IMR-90 (cell line): ENCODE data around the gene WNK1. TPM values are rescaled to one million over a fixed set of nuclear protein-coding genes. Genes with fewer than 3 reads are reported as not detected.

Source experiments
- ATAC-seq: fragments of 200-7000 bp; cut with Tn5 transposase; 2 replicates; pipeline ENCODE4 v1.9.1; 2020; ENCODE audit warnings: low read depth, mild to moderate bottlenecking, moderate library complexity
- BruUV-seq: library from RNA; stranded (reverse); fragments of 400-500 nt; replicated peaks from 2 replicates; lab custom pipeline; 2021; lab: Mats Ljungman, UMichigan
- CTCF ChIA-PET: fragments of 300-600 bp; formaldehyde crosslinking; extraction: SDS; loops from one replicate; lab custom pipeline; 2021; ENCODE audit warnings: antibody characterized with exemption; lab: Yijun Ruan, JAX
- POLR2A ChIA-PET: fragments of 300-600 bp; sonication (Branson Sonifier 250); formaldehyde crosslinking; loops from one replicate; lab custom pipeline; 2022; ENCODE audit warnings: antibody characterized with exemption; ENCODE audit not compliant: unreplicated experiment; lab: Charles Lee
- DNase-seq: peaks from one replicate; pipeline ENCODE4 v3.0.0; 2013
- H2AFZ ChIP-seq: replicated peaks from 2 replicates; pipeline ENCODE3; 2013; ENCODE audit warnings: low read length, mild to moderate bottlenecking; ENCODE audit not compliant: poor library complexity
- H2AK5ac ChIP-seq: 2 replicates; pipeline ENCODE4 v1.6.1; 2013; ENCODE audit warnings: low read depth, low read length, inconsistent platforms
- H2AK9ac ChIP-seq: replicated peaks from 2 replicates; pipeline ENCODE3; 2013; ENCODE audit warnings: mild to moderate bottlenecking, low read depth, low read length, moderate library complexity; ENCODE audit not compliant: poor library complexity
- H2BK120ac ChIP-seq: 2 replicates; pipeline ENCODE4 v1.6.1; 2013; ENCODE audit warnings: low read depth, low read length, inconsistent platforms
- H2BK15ac ChIP-seq: 3 replicates; pipeline ENCODE4 v1.6.1; 2013; ENCODE audit warnings: low read depth, low read length, inconsistent platforms
- H2BK20ac ChIP-seq: 2 replicates; pipeline ENCODE4 v1.6.1; 2013; ENCODE audit warnings: low read depth, mild to moderate bottlenecking, inconsistent platforms, low read length, moderate library complexity
- H2BK5ac ChIP-seq: 2 replicates; pipeline ENCODE4 v1.6.1; 2013; ENCODE audit warnings: mild to moderate bottlenecking, low read depth, low read length, inconsistent platforms; ENCODE audit not compliant: poor library complexity, severe bottlenecking
- H3K14ac ChIP-seq: replicated peaks from 2 replicates; pipeline ENCODE4 v1.6.1; 2013; ENCODE audit warnings: low read depth, low read length, inconsistent platforms
- H3K18ac ChIP-seq: 2 replicates; pipeline ENCODE4 v1.6.1; 2013; ENCODE audit warnings: low read depth, low read length, control low read depth
- H3K23ac ChIP-seq: 2 replicates; pipeline ENCODE4 v1.6.1; 2013; ENCODE audit warnings: low read depth, low read length, inconsistent platforms
- H3K27ac ChIP-seq: 2 replicates; pipeline ENCODE4 v1.5.1; 2013; ENCODE audit warnings: mild to moderate bottlenecking, control low read depth, low read length; ENCODE audit not compliant: insufficient read depth
- H3K27me3 ChIP-seq: 2 replicates; pipeline ENCODE4 v1.6.1; 2013; ENCODE audit warnings: low read length; ENCODE audit not compliant: control insufficient read depth, insufficient read depth
- H3K36me3 ChIP-seq: 2 replicates; pipeline ENCODE4 v1.6.1; 2013; ENCODE audit warnings: low read length, mixed read lengths; ENCODE audit not compliant: control insufficient read depth, insufficient read depth
- H3K4ac ChIP-seq: 2 replicates; pipeline ENCODE4 v1.6.1; 2013; ENCODE audit warnings: low read depth, low read length, inconsistent platforms
- H3K4me1 ChIP-seq: 2 replicates; pipeline ENCODE4 v1.6.1; 2013; ENCODE audit warnings: low read length, mixed read lengths; ENCODE audit not compliant: control insufficient read depth, insufficient read depth
- H3K4me2 ChIP-seq: 2 replicates; pipeline ENCODE4 v1.6.1; 2013; ENCODE audit warnings: low read depth, mild to moderate bottlenecking, control low read depth, low read length, moderate library complexity
- H3K4me3 ChIP-seq: 2 replicates; pipeline ENCODE4 v1.5.1; 2013; ENCODE audit warnings: low read depth, mild to moderate bottlenecking, control low read depth, low read length, moderate library complexity; ENCODE audit not compliant: insufficient read depth
- H3K56ac ChIP-seq: 2 replicates; pipeline ENCODE4 v1.6.1; 2013; ENCODE audit warnings: low read length, inconsistent platforms; ENCODE audit not compliant: insufficient read depth; ENCODE audit errors: extremely low read depth
- H3K79me1 ChIP-seq, 2 experiments: 2 replicates each; pipeline ENCODE4 v1.6.1; 2013; ENCODE audit warnings: low read length in 2 of 2, inconsistent platforms in 1 of 2, low read depth in 1 of 2
- H3K9ac ChIP-seq: 2 replicates; pipeline ENCODE4 v1.6.1; 2013; ENCODE audit warnings: low read depth, low read length, control low read depth
- H3K9me1 ChIP-seq: 2 replicates; pipeline ENCODE4 v1.6.1; 2013; ENCODE audit warnings: low read length, inconsistent platforms; ENCODE audit not compliant: insufficient read depth
- H3K9me3 ChIP-seq: 2 replicates; pipeline ENCODE4 v1.6.1; 2013; ENCODE audit warnings: low read length; ENCODE audit not compliant: control insufficient read depth, insufficient read depth
- H4K20me1 ChIP-seq: 2 replicates; pipeline ENCODE4 v1.6.1; 2013; ENCODE audit warnings: low read length, inconsistent platforms; ENCODE audit not compliant: insufficient read depth
- H4K5ac ChIP-seq: 2 replicates; pipeline ENCODE4 v1.6.1; 2013; ENCODE audit warnings: mild to moderate bottlenecking, low read depth, low read length, control low read depth
- H4K8ac ChIP-seq, 2 experiments: 2 replicates each; pipeline ENCODE4 v1.6.1; 2013; ENCODE audit warnings: low read depth in 2 of 2, low read length in 2 of 2, control low read depth in 1 of 2, inconsistent platforms in 1 of 2
- H4K91ac ChIP-seq: 2 replicates; pipeline ENCODE4 v1.6.1; 2013; ENCODE audit warnings: low read depth, low read length, inconsistent platforms; ENCODE audit not compliant: insufficient read depth
- CEBPB ChIP-seq: IDR thresholded peaks from 2 replicates; pipeline ENCODE4 v1.6.1; 2012; ENCODE audit warnings: low read depth, low read length, improper control_type of control experiment
- CTCF ChIP-seq: conservative IDR thresholded peaks from 2 replicates; pipeline ENCODE4 v1.5.1; 2012; ENCODE audit warnings: mild to moderate bottlenecking, low read depth, low read length, improper control_type of control experiment
- ELK1 ChIP-seq: fragments of 150-350 bp; IDR thresholded peaks from 2 replicates; pipeline ENCODE4 v1.6.1; 2016; ENCODE audit warnings: low read depth, mild to moderate bottlenecking, low read length, moderate library complexity, borderline replicate concordance
- FOS ChIP-seq: fragments of 150-350 bp; IDR thresholded peaks from 2 replicates; pipeline ENCODE4 v1.6.1; 2016; ENCODE audit warnings: low read depth, low read length
- MAFK ChIP-seq: IDR thresholded peaks from 2 replicates; pipeline ENCODE4 v1.6.1; 2012; ENCODE audit warnings: low read depth, low read length, improper control_type of control experiment
- MAZ ChIP-seq: IDR thresholded peaks from 2 replicates; pipeline ENCODE4 v1.6.1; 2012; ENCODE audit warnings: low read depth, mild to moderate bottlenecking, low read length, improper control_type of control experiment, moderate library complexity, borderline replicate concordance
- POLR2A ChIP-seq: IDR thresholded peaks from 2 replicates; pipeline ENCODE4 v1.6.1; 2012; ENCODE audit warnings: mild to moderate bottlenecking, low read depth, low read length
- SMC3 ChIP-seq: fragments of 150-350 bp; IDR thresholded peaks from 2 replicates; pipeline ENCODE4 v1.6.1; 2016; ENCODE audit warnings: low read depth, mild to moderate bottlenecking, antibody characterized with exemption, low read length, moderate library complexity
- WGBS, 2 experiments: methylation state at CpG; one replicate each; pipeline versions ENCODE4 v1.1.5 to v1.1.7; 2013; ENCODE audit warnings: missing lambda C conversion rate in 2 of 2; ENCODE audit not compliant: insufficient read length in 1 of 2; ENCODE audit errors: extremely low coverage in 2 of 2; 5-methylcytosine and 5-hydroxymethylcytosine counted together
- dilution Hi-C: fragments of 300-500 bp; cut with HindIII; formaldehyde crosslinking; loops from one replicate; pipeline ENCODE4 v1.14.3; 2018; ENCODE audit warnings: low sequenced_read_pairs; ENCODE audit not compliant: unreplicated experiment
- in situ Hi-C: fragments of 300-500 bp; cut with MboI; formaldehyde crosslinking; loops from 3 replicates; pipeline ENCODE4 v1.14.3; 2019; ENCODE audit warnings: low sequenced_read_pairs, inconsistent platforms, mixed read lengths
- intact Hi-C: fragments of 100-400 bp; cut with micrococcal nuclease; formaldehyde crosslinking; loops from 2 replicates; pipeline ENCODE4 v1.10.0; 2022
- polyA plus RNA-seq, 3 experiments: library from polyadenylated mRNA; depleted of rRNA; stranded (reverse); fragments of >200 nt; gene quantifications; 2 replicates each; pipeline ENCODE4 v1.2.3, GENCODE V29; 2012; ENCODE audit warnings: low replicate concordance in 1 of 3
- total RNA-seq: library from RNA; depleted of rRNA; stranded (reverse); fragments of >200 nt; gene quantifications from 2 replicates; pipeline ENCODE4 v1.2.3, GENCODE V29; 2012

WNK1 gene
- total and polyA plus RNA-seq, 2 of the 4 experiments (the other 2 are of a cell fraction): 36.9 to 42.8 TPM

- no peak overlapping the region for H2BK20ac ChIP-seq
- dilution Hi-C loops: no loop called here
- H3K23ac ChIP-seq: no peak overlapping the region
- intact Hi-C loops: loop anchor here (5.0 kb wide), 2 partner anchors 34 to 54 kb away; no protein-coding TSS in a partner anchor
- H3K9ac ChIP-seq: no peak overlapping the region
- ChIA-PET CTCF (interaction anchor here (1.6 kb wide), 1 partner anchor 242 kb away, joined by 4 read pairs; no protein-coding TSS in a partner anchor), POLR2A (no interaction called here)
- H4K91ac ChIP-seq: no peak overlapping the region
- H3K9me3 ChIP-seq: no peaks in the 10 kb centered on the region
- H2AK9ac ChIP-seq: no peak overlapping the region
- no peak overlapping the region for H2BK5ac ChIP-seq
- H2BK120ac ChIP-seq: no peak overlapping the region
- H2AFZ ChIP-seq: no peak overlapping the region
- H2AK5ac ChIP-seq: no peak overlapping the region
- H3K4ac ChIP-seq: no peak overlapping the region
- TF ChIP-seq CEBPB (no peak), POLR2A (no peak), ELK1 (no peak), SMC3 (no peak), FOS (no peak), CTCF (no peak), MAZ (no peak), MAFK (no peak)
- H3K27me3 ChIP-seq: no peaks in the 10 kb centered on the region
- H4K20me1 ChIP-seq: peaks cover 34% of the 10 kb centered on the region; the same call in 1 of the 2 replicates
- H3K4me2 ChIP-seq: no peak overlapping the region
- WGBS, 2 experiments: no CpG with 5 or more reads among the region's 5 CpGs
- no peak overlapping the region for H4K5ac ChIP-seq
- H3K14ac ChIP-seq: no peak overlapping the region
- no peak overlapping the region for H3K27ac ChIP-seq
- H3K79me1 ChIP-seq: peaks cover 18 to 65% of the 10 kb centered on the region in 2 experiments
- ATAC-seq (no peak), DNase-seq (peak; percentile 23)
- no peaks in the 10 kb centered on the region for H3K9me1 ChIP-seq
- H4K8ac ChIP-seq: no peak overlapping the region
- H3K4me1 ChIP-seq: peaks cover 5% of the 10 kb centered on the region
- H3K4me3 ChIP-seq: no peak overlapping the region
- H3K18ac ChIP-seq: no peak overlapping the region
- H3K36me3 ChIP-seq: peaks cover 3% of the 10 kb centered on the region
- H3K56ac ChIP-seq: no peak overlapping the region
- in situ Hi-C loops: loop anchor here (5.0 kb wide), 1 partner anchor 239 kb away; no protein-coding TSS in a partner anchor
- H2BK15ac ChIP-seq: no peak overlapping the region
- no TSS peak for BruUV-seq
Observed at GRCh38 chr12:810671-811415, 58.5 kb downstream of the WNK1 start.
